ENCODE measurements around the gene AKAP13.

- TF ChIP-seq REST (IDR thresholded peaks at IDR 0.05; ENCODE audit: low read depth, low read length): no peak
- TF ChIP-seq CTCF (IDR thresholded peaks at IDR 0.05): no peak
- TF ChIP-seq FOSL2 (IDR thresholded peaks at IDR 0.05; ENCODE audit: borderline replicate concordance, low read depth): no peak
- no peak for TF ChIP-seq POLR2AphosphoS5 (IDR thresholded peaks at IDR 0.05; ENCODE audit: low read depth, low read length)
- TF ChIP-seq RAD21 (IDR thresholded peaks at IDR 0.05; ENCODE audit: low read length): no peak
- TF ChIP-seq MXI1 (IDR thresholded peaks at IDR 0.05; ENCODE audit: low read depth, low read length): no peak
- no peak for TF ChIP-seq SIN3A (IDR thresholded peaks at IDR 0.05; ENCODE audit: borderline replicate concordance, low read depth, low read length)
- no peak for TF ChIP-seq EP300 (IDR thresholded peaks at IDR 0.05; ENCODE audit: borderline replicate concordance in 1 of 2, low read depth in 1 of 2, low read length in 1 of 2)
- TF ChIP-seq YY1 (IDR thresholded peaks at IDR 0.05; ENCODE audit: low read depth): no peak
- no peak for TF ChIP-seq JUND (IDR thresholded peaks at IDR 0.05)
These were observed 320.4 kb downstream of the AKAP13 start for GRCh38 chr15:85700767-85701166.

Data from SK-N-SH (cell line).